Keratinocyte (primary cell): ENCODE results near the gene ASTL.

Experiments used
- EZH2 ChIP-seq: IDR thresholded peaks from one replicate; pipeline ENCODE4 v1.6.1; 2012; ENCODE audit warnings: inconsistent platforms, mild to moderate bottlenecking, low read length, moderate library complexity
- TF ChIP-seq, protein P1 (sequence below), 3 experiments: IDR thresholded peaks in 1 of 3; conservative IDR thresholded peaks in 1 of 3; optimal IDR thresholded peaks in 1 of 3; 2 replicates in 2 of 3; 3 replicates in 1 of 3; pipeline versions ENCODE3 to v1.5.1; 2011; ENCODE audit warnings: low read length in 3 of 3, mild to moderate bottlenecking in 3 of 3, moderate library complexity in 2 of 3, control low read depth in 1 of 3, inconsistent platforms in 1 of 3; ENCODE audit not compliant: insufficient read depth in 2 of 3; ENCODE audit errors: extremely low read depth in 1 of 3

DNA sequence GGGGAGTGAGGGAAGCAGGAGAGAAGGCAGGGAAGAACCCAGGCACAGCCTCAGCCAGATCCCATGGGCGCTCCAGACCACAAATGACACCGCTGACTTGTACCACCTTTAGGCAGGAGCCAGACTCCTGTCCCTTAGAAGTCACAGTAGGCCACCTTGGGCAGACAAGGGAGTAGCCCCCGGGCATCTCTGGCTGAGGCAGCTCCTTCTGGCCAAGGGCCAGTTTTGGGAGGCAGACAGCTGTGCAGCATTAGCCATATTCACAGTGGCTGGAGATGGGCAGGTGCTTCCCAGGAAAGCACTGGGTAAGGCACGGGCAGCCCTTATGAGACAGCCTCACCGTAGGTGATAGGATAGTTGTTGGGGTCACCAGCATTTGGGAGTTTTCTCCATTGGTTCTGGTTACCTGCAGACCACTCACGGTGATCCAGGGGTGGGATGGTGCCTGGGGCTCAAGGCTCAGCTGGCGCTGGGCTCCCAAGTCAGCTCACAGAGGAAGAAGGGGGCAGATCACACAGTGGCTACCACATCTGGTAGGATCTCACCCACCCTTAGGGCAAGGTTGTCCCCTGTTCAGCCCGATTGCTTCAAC, 2.1 kb downstream of the ASTL start:
- no peak for TF ChIP-seq EZH2
- TF ChIP-seq, protein P1, sequence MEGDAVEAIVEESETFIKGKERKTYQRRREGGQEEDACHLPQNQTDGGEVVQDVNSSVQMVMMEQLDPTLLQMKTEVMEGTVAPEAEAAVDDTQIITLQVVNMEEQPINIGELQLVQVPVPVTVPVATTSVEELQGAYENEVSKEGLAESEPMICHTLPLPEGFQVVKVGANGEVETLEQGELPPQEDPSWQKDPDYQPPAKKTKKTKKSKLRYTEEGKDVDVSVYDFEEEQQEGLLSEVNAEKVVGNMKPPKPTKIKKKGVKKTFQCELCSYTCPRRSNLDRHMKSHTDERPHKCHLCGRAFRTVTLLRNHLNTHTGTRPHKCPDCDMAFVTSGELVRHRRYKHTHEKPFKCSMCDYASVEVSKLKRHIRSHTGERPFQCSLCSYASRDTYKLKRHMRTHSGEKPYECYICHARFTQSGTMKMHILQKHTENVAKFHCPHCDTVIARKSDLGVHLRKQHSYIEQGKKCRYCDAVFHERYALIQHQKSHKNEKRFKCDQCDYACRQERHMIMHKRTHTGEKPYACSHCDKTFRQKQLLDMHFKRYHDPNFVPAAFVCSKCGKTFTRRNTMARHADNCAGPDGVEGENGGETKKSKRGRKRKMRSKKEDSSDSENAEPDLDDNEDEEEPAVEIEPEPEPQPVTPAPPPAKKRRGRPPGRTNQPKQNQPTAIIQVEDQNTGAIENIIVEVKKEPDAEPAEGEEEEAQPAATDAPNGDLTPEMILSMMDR (optimal IDR thresholded peaks at IDR 0.05 in 1 of 3, IDR thresholded peaks at IDR 0.05 in 1 of 3, conservative IDR thresholded peaks at IDR 0.05 in 1 of 3; ENCODE audit: extremely low read depth in 1 of 3, insufficient read depth in 2 of 3, low read length in 3 of 3) = no peak
